Pancreas (tissue), 10 donors: ENCODE results near the gene OR2A5. TPM values are rescaled to one million over a fixed set of nuclear protein-coding genes. Genes with fewer than 3 reads are reported as not detected.

Experiments
- ATAC-seq, 4 donors: fragments of 200-7000 bp; cut with Tn5 transposase; one replicate each; pipeline versions ENCODE4 v1.8.0 to v1.9.1; 2020; ENCODE audit warnings: mild to moderate bottlenecking in 4 of 4, moderate library complexity in 4 of 4
- DNase-seq, 6 donors: peaks; one replicate each; pipeline ENCODE4 v3.0.0-alpha.2; 2020
- FAIRE-seq: peaks from 2 replicates; lab custom pipeline; 2012; peaks lifted over from hg19 to GRCh38; lab: Jason Lieb, UNC
- H3K27ac ChIP-seq, 4 donors: fragments of 200-600 bp; sonication (generic); 1 replicate in 3 of 4; 2 replicates in 1 of 4; pipeline versions ENCODE4 v1.5.0 to v1.8.0; 2020
- H3K27me3 ChIP-seq, 4 donors: fragments of 200-600 bp; one replicate each; pipeline ENCODE4 v1.8.0; 2021
- H3K36me3 ChIP-seq, 3 donors: fragments of 200-600 bp; sonication (generic) in 1 of 3; one replicate each; pipeline versions ENCODE4 v1.5.0 to v1.8.0; 2020 to 2021
- H3K4me1 ChIP-seq, 3 donors: fragments of 200-600 bp; one replicate each; pipeline ENCODE4 v1.8.0; 2021
- H3K4me3 ChIP-seq, 4 donors: fragments of 200-600 bp; sonication (generic) in 2 of 4; one replicate each; pipeline versions ENCODE4 v1.5.0 to v1.8.0; 2020 to 2021
- H3K9me3 ChIP-seq, 4 donors: fragments of 200-600 bp; one replicate each; pipeline ENCODE4 v1.8.0; 2021
- WGBS, 2 donors: extraction: QIAGEN DNeasy Blood & Tissue Kit; methylation state at CpG; one replicate each; pipeline ENCODE4 v1.1.7; 2013; 5-methylcytosine and 5-hydroxymethylcytosine counted together
- intact Hi-C, 3 donors: fragments of 100-400 bp; cut with DNase I; formaldehyde crosslinking; loops; one replicate each; pipeline versions ENCODE4 v1.11.1 to v1.14.2; 2022
- polyA plus RNA-seq, 2 donors: library from polyadenylated mRNA; stranded (reverse); fragments of 200-250 nt; gene quantifications; one replicate each; pipeline ENCODE4 v1.2.3, GENCODE V29; 2013
- total RNA-seq, 6 donors: library from RNA; stranded (reverse); fragmentation: NEBNext Ultra II Directional in 4 of 6; extraction: Animal tissue kit (Norgen Biotek cat#: 25700) in 4 of 6; gene quantifications; one replicate each; pipeline versions ENCODE4 v1.2.1 to v1.2.4, GENCODE V29; 2021 to 2023
- TF ChIP-seq, protein P1 (sequence below), 4 donors: fragments of 200-600 bp; sonication (generic) in 3 of 4; IDR thresholded peaks; one replicate each; pipeline versions ENCODE4 v1.5.0 to v1.8.0; 2021; ENCODE audit warnings: antibody characterized with exemption in 4 of 4
- donor health status: healthy with polysubstance abuse.
- donor health status: DM: no; HTN: no; CAD: no; lungs with moderate emphysema.
- donor health status: DM: no; HTN: no; CAD: no.
- donor health status: control.
- donor health status: control.
- donor health status: Bipolar disorder and iron deficiency.
- donor health status: DM: yes; HTN: yes; CAD: no.
- donor health status: DM: no; HTN: no; CAD: no.
- donor health status: DM: no; HTN: no; CAD: no.
- donor health status: DM: yes; HTN: yes; CAD: no.

OR2A5 gene
- total and polyA plus RNA-seq, 8 donors, result not detected

DNA sequence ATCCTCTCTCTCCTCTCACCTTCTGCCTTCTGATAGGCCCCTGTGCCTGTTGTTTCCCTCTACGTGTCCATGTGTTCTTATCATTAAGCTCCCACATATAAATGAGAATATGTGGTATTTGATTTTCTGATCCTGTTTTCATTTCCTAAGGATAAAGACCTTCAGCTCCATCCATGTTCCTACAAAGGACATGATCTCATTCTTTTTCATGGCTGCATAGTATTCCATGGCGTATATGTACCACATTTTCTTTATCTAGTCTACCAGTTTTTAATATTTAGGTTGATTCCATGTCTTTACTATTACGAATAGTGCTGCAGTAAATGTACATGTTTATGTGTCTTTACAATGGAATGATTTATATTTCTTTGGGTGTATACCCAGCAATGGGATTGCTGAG is 41.9 kb downstream of the OR2A5 start:
- no peaks in the 10 kb centered on the region for H3K36me3 ChIP-seq
- WGBS, 2 donors, result 80 to 81% methylated on average over 3 of the region's 3 CpGs
- intact Hi-C loops, result no loop called here
- FAIRE-seq, result no peak
- no peak overlapping the region for H3K27ac ChIP-seq
- ATAC-seq, result no peak
- H3K4me1 ChIP-seq, result no peaks in the 10 kb centered on the region
- no peaks in the 10 kb centered on the region for H3K9me3 ChIP-seq
- TF ChIP-seq, protein P1, sequence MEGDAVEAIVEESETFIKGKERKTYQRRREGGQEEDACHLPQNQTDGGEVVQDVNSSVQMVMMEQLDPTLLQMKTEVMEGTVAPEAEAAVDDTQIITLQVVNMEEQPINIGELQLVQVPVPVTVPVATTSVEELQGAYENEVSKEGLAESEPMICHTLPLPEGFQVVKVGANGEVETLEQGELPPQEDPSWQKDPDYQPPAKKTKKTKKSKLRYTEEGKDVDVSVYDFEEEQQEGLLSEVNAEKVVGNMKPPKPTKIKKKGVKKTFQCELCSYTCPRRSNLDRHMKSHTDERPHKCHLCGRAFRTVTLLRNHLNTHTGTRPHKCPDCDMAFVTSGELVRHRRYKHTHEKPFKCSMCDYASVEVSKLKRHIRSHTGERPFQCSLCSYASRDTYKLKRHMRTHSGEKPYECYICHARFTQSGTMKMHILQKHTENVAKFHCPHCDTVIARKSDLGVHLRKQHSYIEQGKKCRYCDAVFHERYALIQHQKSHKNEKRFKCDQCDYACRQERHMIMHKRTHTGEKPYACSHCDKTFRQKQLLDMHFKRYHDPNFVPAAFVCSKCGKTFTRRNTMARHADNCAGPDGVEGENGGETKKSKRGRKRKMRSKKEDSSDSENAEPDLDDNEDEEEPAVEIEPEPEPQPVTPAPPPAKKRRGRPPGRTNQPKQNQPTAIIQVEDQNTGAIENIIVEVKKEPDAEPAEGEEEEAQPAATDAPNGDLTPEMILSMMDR (IDR thresholded peaks at IDR 0.05), result no peak
- no peaks in the 10 kb centered on the region for H3K27me3 ChIP-seq
- no peak overlapping the region for H3K4me3 ChIP-seq
- no peak for DNase-seq

DNA sequence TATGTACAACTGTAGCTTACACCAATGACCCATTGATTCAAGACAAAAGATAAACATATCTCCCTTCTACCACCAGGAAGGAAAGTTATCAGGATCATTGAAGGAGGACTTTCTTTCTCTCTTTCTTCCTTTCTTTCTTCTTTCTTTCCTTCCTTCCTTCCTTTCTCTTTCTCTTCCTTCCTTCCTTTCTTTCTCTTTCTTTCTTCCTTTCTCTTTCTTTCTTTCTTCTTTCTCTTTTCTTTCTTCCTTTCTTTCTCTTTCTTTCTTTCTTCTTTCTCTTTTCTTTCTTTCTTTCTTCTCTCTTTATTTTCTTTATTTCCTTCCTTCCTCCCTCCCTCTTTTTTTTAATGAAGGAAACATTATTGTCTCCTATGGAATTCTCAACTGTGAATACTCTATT is 50.0 kb downstream of the OR2A5 start:
- TF ChIP-seq, protein P1 (IDR thresholded peaks at IDR 0.05), result no peak
- H3K4me1 ChIP-seq, result no peaks in the 10 kb centered on the region
- no peak overlapping the region for H3K4me3 ChIP-seq
- H3K27me3 ChIP-seq, result no peaks in the 10 kb centered on the region
- FAIRE-seq, result no peak
- no peaks in the 10 kb centered on the region for H3K36me3 ChIP-seq
- intact Hi-C loops, result no loop called here
- no peak for ATAC-seq
- H3K27ac ChIP-seq, result no peak overlapping the region
- H3K9me3 ChIP-seq, result no peaks in the 10 kb centered on the region
- DNase-seq, result no peak

- no peak for FAIRE-seq
Observed at GRCh38 chr7:144100607-144101006, 51.9 kb downstream of the OR2A5 start.

GRCh38 chr7:144102041-144102440 is 53.3 kb downstream of the OR2A5 start:
- H3K27me3 ChIP-seq, result no peaks in the 10 kb centered on the region
- H3K36me3 ChIP-seq, result no peaks in the 10 kb centered on the region
- H3K9me3 ChIP-seq, result no peaks in the 10 kb centered on the region
- no peak for DNase-seq
- FAIRE-seq, result no peak
- intact Hi-C loops, result no loop called here
- no peak for ATAC-seq
- TF ChIP-seq, protein P1 (IDR thresholded peaks at IDR 0.05), result no peak
- no peak overlapping the region for H3K27ac ChIP-seq
- no peaks in the 10 kb centered on the region for H3K4me1 ChIP-seq
- H3K4me3 ChIP-seq, result no peak overlapping the region

More at GRCh38 chr7:144100607-144101006, 51.9 kb downstream of the OR2A5 start:
- intact Hi-C loops, result no loop called here
- 55 to 68% methylated on average over 3 of the region's 3 CpGs for WGBS, 2 donors
- no peak overlapping the region for H3K4me3 ChIP-seq
- H3K36me3 ChIP-seq, result no peaks in the 10 kb centered on the region
- no peak for DNase-seq
- no peaks in the 10 kb centered on the region for H3K4me1 ChIP-seq
- no peak overlapping the region for H3K27ac ChIP-seq
- ATAC-seq, result no peak
- no peaks in the 10 kb centered on the region for H3K27me3 ChIP-seq
- TF ChIP-seq, protein P1 (IDR thresholded peaks at IDR 0.05), result no peak
- no peaks in the 10 kb centered on the region for H3K9me3 ChIP-seq

- Histone ChIP-seq H3K36me3 (no peaks in the 10 kb centered on the region), H3K4me3 (no peak overlapping the region), H3K4me1 (no peaks in the 10 kb centered on the region), H3K9me3 (no peaks in the 10 kb centered on the region), H3K27me3 (no peaks in the 10 kb centered on the region), H3K27ac (no peak overlapping the region)
- no peak for FAIRE-seq
- TF ChIP-seq, protein P1 (IDR thresholded peaks at IDR 0.05), result no peak
- intact Hi-C loops, result no loop called here
- no peak for DNase-seq
- ATAC-seq, result no peak
Observed at GRCh38 chr7:144105211-144105610, 56.5 kb downstream of the OR2A5 start.

Other genes starting within 250 kb of the OR2A5 start
- gene TCAF1, start 146.8 kb upstream of the OR2A5 start, total RNA-seq, result 10 to 100 TPM; 12.4 to 30.5 (median 19.2) TPM
- 10 to 100 TPM in 1 of 2 donors, 1 to 10 TPM in 1; 9.1 to 20.4 TPM for gene TCAF1, start 146.8 kb upstream of the OR2A5 start, polyA plus RNA-seq
- gene OR2F2, start 113.7 kb upstream of the OR2A5 start, total RNA-seq, result not detected
- gene OR2F2, start 113.7 kb upstream of the OR2A5 start, polyA plus RNA-seq, result not detected
- not detected for gene OR2F1, start 94.1 kb upstream of the OR2A5 start, total RNA-seq
- gene OR2F1, start 94.1 kb upstream of the OR2A5 start, polyA plus RNA-seq, result not detected
- not detected for gene OR6B1, start 48.6 kb upstream of the OR2A5 start, total RNA-seq
- gene OR6B1, start 48.6 kb upstream of the OR2A5 start, polyA plus RNA-seq, result not detected
- not detected for gene OR2A25, start 20.9 kb downstream of the OR2A5 start, total RNA-seq
- gene OR2A25, start 20.9 kb downstream of the OR2A5 start, polyA plus RNA-seq, result under 1 TPM in 1 of 2 donors, not detected in 1; 0.12 TPM
- not detected for gene OR2A12, start 37.3 kb downstream of the OR2A5 start, total RNA-seq
- gene OR2A12, start 37.3 kb downstream of the OR2A5 start, polyA plus RNA-seq, result not detected
- gene OR2A2, start 60.6 kb downstream of the OR2A5 start, total RNA-seq, result not detected
- gene OR2A2, start 60.6 kb downstream of the OR2A5 start, polyA plus RNA-seq, result not detected
- gene OR2A14, start 74.2 kb downstream of the OR2A5 start, total RNA-seq, result not detected
- gene OR2A14, start 74.2 kb downstream of the OR2A5 start, polyA plus RNA-seq, result not detected
- 1 to 10 TPM in 4 of 6 donors, under 1 TPM in 2; 0.51 to 5.4 (median 1.5) TPM for gene CTAGE4, start 134.5 kb downstream of the OR2A5 start, total RNA-seq
- gene CTAGE4, start 134.5 kb downstream of the OR2A5 start, polyA plus RNA-seq, result 1 to 10 TPM; 2.7 to 4.0 TPM
- gene ARHGEF35, start 146.9 kb downstream of the OR2A5 start, total RNA-seq, result 10 to 100 TPM in 1 of 6 donors, 1 to 10 TPM in 5; 5.1 to 10.6 (median 7.6) TPM
- 1 to 10 TPM; 6.1 to 7.1 TPM for gene ARHGEF35, start 146.9 kb downstream of the OR2A5 start, polyA plus RNA-seq
- gene OR2A42, start 190.7 kb downstream of the OR2A5 start, total RNA-seq, result not detected
- not detected for gene OR2A42, start 190.7 kb downstream of the OR2A5 start, polyA plus RNA-seq
- gene OR2A7, start 215.8 kb downstream of the OR2A5 start, total RNA-seq, result 1 to 10 TPM; 2.9 to 5.7 (median 3.5) TPM
- 1 to 10 TPM; 1.3 to 1.4 TPM for gene OR2A7, start 215.8 kb downstream of the OR2A5 start, polyA plus RNA-seq
- 1 to 10 TPM in 5 of 6 donors, under 1 TPM in 1; 0.72 to 2.6 (median 1.7) TPM for gene CTAGE8, start 220.3 kb downstream of the OR2A5 start, total RNA-seq
- gene CTAGE8, start 220.3 kb downstream of the OR2A5 start, polyA plus RNA-seq, result 1 to 10 TPM in 1 of 2 donors, not detected in 1; 1.8 TPM